GM12878 (cell line): Measurements from ENCODE around the gene PHLDA3. TPM values are rescaled to one million over a fixed set of nuclear protein-coding genes. Genes with fewer than 3 reads are reported as not detected.

Source experiments
- HDAC2 ChIP-seq: fragments of 200-600 bp; sonication (generic); IDR thresholded peaks from 2 replicates; pipeline ENCODE4 v1.6.1; 2017
- IKZF1 ChIP-seq: fragments of 450-650 bp; conservative IDR thresholded peaks from 2 replicates; pipeline ENCODE4 v1.6.1; 2017; ENCODE audit warnings: antibody characterized with exemption, mild to moderate bottlenecking
- LARP7 ChIP-seq: fragments of 450-650 bp; IDR thresholded peaks from 2 replicates; pipeline ENCODE4 v1.6.1; 2017; ENCODE audit warnings: mild to moderate bottlenecking
- MXI1 ChIP-seq: fragments of 150-350 bp; IDR thresholded peaks from 2 replicates; pipeline ENCODE4 v1.6.1; 2011; ENCODE audit warnings: low read depth, mild to moderate bottlenecking, inconsistent platforms, low read length, improper control_type of control experiment
- MYC ChIP-seq: IDR thresholded peaks from 2 replicates; pipeline ENCODE4 v1.6.1; 2011; ENCODE audit warnings: mild to moderate bottlenecking, low read length, moderate library complexity, inconsistent platforms; ENCODE audit not compliant: insufficient read depth, insufficient replicate concordance, insufficient read length, severe bottlenecking
- NBN ChIP-seq: fragments of 450-650 bp; IDR thresholded peaks from 2 replicates; pipeline ENCODE4 v1.6.1; 2016
- NFYB ChIP-seq: IDR thresholded peaks from 2 replicates; pipeline ENCODE4 v1.6.1; 2011; ENCODE audit warnings: low read depth, mild to moderate bottlenecking, low read length, improper control_type of control experiment, moderate library complexity; ENCODE audit not compliant: insufficient read depth
- NR2C1 ChIP-seq: fragments of 450-650 bp; IDR thresholded peaks from 2 replicates; pipeline ENCODE4 v1.6.1; 2017; ENCODE audit warnings: antibody characterized with exemption, mild to moderate bottlenecking, moderate library complexity
- POLR2A ChIP-seq: IDR thresholded peaks from 2 replicates; pipeline ENCODE4 v1.6.1; 2011; ENCODE audit warnings: low read depth, mild to moderate bottlenecking, low read length
- POLR2AphosphoS2 ChIP-seq: IDR thresholded peaks from 2 replicates; pipeline ENCODE4 v1.6.1; 2011; ENCODE audit warnings: low read depth, mild to moderate bottlenecking, low read length, improper control_type of control experiment, moderate library complexity
- RB1 ChIP-seq: fragments of 450-650 bp; formaldehyde crosslinking; IDR thresholded peaks from 2 replicates; pipeline ENCODE4 v1.6.1; 2017; ENCODE audit warnings: mild to moderate bottlenecking, borderline replicate concordance
- SMAD5 ChIP-seq: IDR thresholded peaks from 2 replicates; pipeline ENCODE4 v1.6.1; 2016; ENCODE audit warnings: antibody characterized with exemption, low read depth
- STAT3 ChIP-seq: IDR thresholded peaks from 2 replicates; pipeline ENCODE4 v1.6.1; 2011; ENCODE audit warnings: low read depth, low read length, improper control_type of control experiment
- TARDBP ChIP-seq: IDR thresholded peaks from 2 replicates; pipeline ENCODE4 v1.6.1; 2016; ENCODE audit warnings: borderline replicate concordance
- TCF7 ChIP-seq: IDR thresholded peaks from 2 replicates; pipeline ENCODE4 v1.6.1; 2014; ENCODE audit warnings: antibody characterized with exemption, borderline replicate concordance
- YBX1 ChIP-seq: fragments of 450-650 bp; IDR thresholded peaks from 2 replicates; pipeline ENCODE4 v1.6.1; 2016; ENCODE audit warnings: antibody characterized with exemption
- ZNF274 ChIP-seq: IDR thresholded peaks from one replicate; pipeline ENCODE4 v1.8.0; 2011; ENCODE audit not compliant: insufficient read length, insufficient read depth
- ZZZ3 ChIP-seq: IDR thresholded peaks from 2 replicates; pipeline ENCODE4 v1.6.1; 2011; ENCODE audit warnings: low read depth; ENCODE audit not compliant: control insufficient read depth, insufficient read length
- polyA plus RNA-seq, 11 experiments: library from polyadenylated mRNA; depleted of rRNA in 4 of 11; unstranded in 6 of 11; stranded (reverse) in 5 of 11; fragments of >200 nt; fragmentation: Nextera tagmentation in 4 of 11; fragmentation: Illumina TruSeq in 1 of 11; extraction: Ambion mirVana in 4 of 11; extraction: Trizol in 1 of 11; gene quantifications; 1 replicate in 1 of 11; 2 replicates in 10 of 11; pipeline versions ENCODE4 v1.2.1 to v1.2.3, GENCODE V29; 2011 to 2016; ENCODE audit warnings: inconsistent platforms in 2 of 11, missing spikeins in 2 of 11, low read depth in 1 of 11
- total RNA-seq, 4 experiments: library from RNA; depleted of rRNA in 3 of 4; stranded (reverse); fragments of >200 nt in 3 of 4; fragmentation: Illumina TruSeq in 1 of 4; extraction: Trizol in 1 of 4; gene quantifications; 2 replicates each; pipeline versions ENCODE4 v1.2.1 to v1.2.3, GENCODE V29; 2013 to 2021
- TF ChIP-seq, protein P1 (sequence below): IDR thresholded peaks from 2 replicates; pipeline ENCODE4 v1.6.1; 2012; ENCODE audit warnings: low read length, inconsistent platforms
- TF ChIP-seq, protein P2 (sequence below): IDR thresholded peaks from 2 replicates; pipeline ENCODE4 v1.6.1; 2012; ENCODE audit warnings: low read depth, low read length, improper control_type of control experiment
- TF ChIP-seq, protein P3 (sequence below): IDR thresholded peaks from 2 replicates; pipeline ENCODE4 v1.6.1; 2012; ENCODE audit warnings: low read depth, low read length, improper control_type of control experiment
- TF ChIP-seq, protein P4 (sequence below): fragments of 450-650 bp; IDR thresholded peaks from 2 replicates; pipeline ENCODE4 v1.6.1; 2017; ENCODE audit warnings: mild to moderate bottlenecking, low read depth, inconsistent platforms; ENCODE audit not compliant: poor library complexity, severe bottlenecking
- TF ChIP-seq, protein P5 (sequence below): fragments of 450-650 bp; IDR thresholded peaks from 2 replicates; pipeline ENCODE4 v1.6.1; 2017; ENCODE audit warnings: low read depth, mild to moderate bottlenecking, moderate library complexity
- TF ChIP-seq, protein P6 (sequence below): IDR thresholded peaks from 2 replicates; pipeline ENCODE4 v1.6.1; 2011; ENCODE audit warnings: low read depth, low read length, improper control_type of control experiment, borderline replicate concordance

The PHLDA3 gene
- total and polyA plus RNA-seq, 10 of the 15 experiments (the other 5 are each of a cell fraction or from before 2014, with no cell fraction given), result 0.60 to 57.4 (median 21.8) TPM

DNA sequence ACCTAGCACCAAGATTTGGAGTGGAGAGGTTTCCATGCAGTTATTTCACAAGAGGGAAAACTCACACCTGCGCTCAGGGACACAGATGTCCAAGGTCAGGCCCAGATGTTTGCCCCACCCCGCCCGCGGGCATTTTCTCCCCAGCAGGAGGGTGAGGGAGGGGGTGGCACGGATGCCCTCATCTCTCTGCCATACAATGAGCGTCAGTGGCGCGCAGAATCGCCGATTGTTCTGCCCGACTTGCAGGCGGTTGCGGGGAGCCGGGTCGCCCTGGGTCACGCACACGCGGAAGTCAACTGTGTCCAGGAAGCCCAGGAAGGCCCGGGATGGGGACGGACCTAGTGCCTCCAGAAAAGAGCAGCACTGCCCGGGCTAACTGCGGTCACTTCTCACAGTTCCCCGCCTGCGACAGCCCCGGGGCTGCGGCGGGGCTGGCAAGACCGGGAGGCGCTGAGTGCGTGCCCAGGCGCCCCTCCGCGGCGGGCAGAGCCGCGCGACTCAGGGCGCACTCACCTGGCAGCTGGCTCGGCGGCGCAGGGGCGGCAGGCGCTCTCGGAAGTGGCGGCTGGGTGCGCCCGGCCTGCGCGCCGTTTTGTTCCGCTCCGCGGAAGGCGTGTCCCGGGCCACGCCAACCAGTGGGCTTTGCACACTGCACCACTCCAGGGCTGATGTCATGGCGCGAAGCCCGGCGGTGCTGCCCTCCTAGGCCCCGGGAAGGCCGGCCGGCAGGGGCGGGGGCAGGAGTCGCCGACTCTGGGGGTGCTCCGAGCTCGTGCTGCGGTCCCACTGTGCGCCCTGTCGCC is 37.8 kb upstream of the PHLDA3 start, which contains the start of gene CSRP1 (continued):
- TF ChIP-seq, protein P1, sequence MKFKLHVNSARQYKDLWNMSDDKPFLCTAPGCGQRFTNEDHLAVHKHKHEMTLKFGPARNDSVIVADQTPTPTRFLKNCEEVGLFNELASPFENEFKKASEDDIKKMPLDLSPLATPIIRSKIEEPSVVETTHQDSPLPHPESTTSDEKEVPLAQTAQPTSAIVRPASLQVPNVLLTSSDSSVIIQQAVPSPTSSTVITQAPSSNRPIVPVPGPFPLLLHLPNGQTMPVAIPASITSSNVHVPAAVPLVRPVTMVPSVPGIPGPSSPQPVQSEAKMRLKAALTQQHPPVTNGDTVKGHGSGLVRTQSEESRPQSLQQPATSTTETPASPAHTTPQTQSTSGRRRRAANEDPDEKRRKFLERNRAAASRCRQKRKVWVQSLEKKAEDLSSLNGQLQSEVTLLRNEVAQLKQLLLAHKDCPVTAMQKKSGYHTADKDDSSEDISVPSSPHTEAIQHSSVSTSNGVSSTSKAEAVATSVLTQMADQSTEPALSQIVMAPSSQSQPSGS, result no peak
- TF ChIP-seq MXI1 (peak; percentile 79), TARDBP (no peak), STAT3 (no peak), YBX1 (no peak), POLR2AphosphoS2 (peak; percentile 75; the same call in 1 of the 2 replicates), HDAC2 (no peak), NBN (no peak), RB1 (peak; percentile 78; the same call in 1 of the 2 replicates), ZNF274 (no peak), LARP7 (peak; percentile 97), NR2C1 (0 out of 2 replicates have a peak, but pooled peaks have one; percentile 51), NFYB (peak; percentile 54; the same call in 1 of the 2 replicates), MYC (peak; percentile 44), IKZF1 (peak; percentile 83), SMAD5 (no peak), POLR2A (peak; percentile 96), TCF7 (no peak), ZZZ3 (no peak)
- TF ChIP-seq, protein P2, sequence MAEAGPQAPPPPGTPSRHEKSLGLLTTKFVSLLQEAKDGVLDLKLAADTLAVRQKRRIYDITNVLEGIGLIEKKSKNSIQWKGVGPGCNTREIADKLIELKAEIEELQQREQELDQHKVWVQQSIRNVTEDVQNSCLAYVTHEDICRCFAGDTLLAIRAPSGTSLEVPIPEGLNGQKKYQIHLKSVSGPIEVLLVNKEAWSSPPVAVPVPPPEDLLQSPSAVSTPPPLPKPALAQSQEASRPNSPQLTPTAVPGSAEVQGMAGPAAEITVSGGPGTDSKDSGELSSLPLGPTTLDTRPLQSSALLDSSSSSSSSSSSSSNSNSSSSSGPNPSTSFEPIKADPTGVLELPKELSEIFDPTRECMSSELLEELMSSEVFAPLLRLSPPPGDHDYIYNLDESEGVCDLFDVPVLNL, result 0 out of 2 replicates have a peak, but pooled peaks have one; percentile 47
- TF ChIP-seq, protein P3, sequence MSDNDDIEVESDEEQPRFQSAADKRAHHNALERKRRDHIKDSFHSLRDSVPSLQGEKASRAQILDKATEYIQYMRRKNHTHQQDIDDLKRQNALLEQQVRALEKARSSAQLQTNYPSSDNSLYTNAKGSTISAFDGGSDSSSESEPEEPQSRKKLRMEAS, result peak; percentile 41; the same call in 1 of the 2 replicates
- TF ChIP-seq, protein P4, sequence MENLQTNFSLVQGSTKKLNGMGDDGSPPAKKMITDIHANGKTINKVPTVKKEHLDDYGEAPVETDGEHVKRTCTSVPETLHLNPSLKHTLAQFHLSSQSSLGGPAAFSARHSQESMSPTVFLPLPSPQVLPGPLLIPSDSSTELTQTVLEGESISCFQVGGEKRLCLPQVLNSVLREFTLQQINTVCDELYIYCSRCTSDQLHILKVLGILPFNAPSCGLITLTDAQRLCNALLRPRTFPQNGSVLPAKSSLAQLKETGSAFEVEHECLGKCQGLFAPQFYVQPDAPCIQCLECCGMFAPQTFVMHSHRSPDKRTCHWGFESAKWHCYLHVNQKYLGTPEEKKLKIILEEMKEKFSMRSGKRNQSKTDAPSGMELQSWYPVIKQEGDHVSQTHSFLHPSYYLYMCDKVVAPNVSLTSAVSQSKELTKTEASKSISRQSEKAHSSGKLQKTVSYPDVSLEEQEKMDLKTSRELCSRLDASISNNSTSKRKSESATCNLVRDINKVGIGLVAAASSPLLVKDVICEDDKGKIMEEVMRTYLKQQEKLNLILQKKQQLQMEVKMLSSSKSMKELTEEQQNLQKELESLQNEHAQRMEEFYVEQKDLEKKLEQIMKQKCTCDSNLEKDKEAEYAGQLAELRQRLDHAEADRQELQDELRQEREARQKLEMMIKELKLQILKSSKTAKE, result no peak
- TF ChIP-seq, protein P5, sequence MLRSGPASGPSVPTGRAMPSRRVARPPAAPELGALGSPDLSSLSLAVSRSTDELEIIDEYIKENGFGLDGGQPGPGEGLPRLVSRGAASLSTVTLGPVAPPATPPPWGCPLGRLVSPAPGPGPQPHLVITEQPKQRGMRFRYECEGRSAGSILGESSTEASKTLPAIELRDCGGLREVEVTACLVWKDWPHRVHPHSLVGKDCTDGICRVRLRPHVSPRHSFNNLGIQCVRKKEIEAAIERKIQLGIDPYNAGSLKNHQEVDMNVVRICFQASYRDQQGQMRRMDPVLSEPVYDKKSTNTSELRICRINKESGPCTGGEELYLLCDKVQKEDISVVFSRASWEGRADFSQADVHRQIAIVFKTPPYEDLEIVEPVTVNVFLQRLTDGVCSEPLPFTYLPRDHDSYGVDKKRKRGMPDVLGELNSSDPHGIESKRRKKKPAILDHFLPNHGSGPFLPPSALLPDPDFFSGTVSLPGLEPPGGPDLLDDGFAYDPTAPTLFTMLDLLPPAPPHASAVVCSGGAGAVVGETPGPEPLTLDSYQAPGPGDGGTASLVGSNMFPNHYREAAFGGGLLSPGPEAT, result 0 out of 2 replicates have a peak, but pooled peaks have one; percentile 39
- TF ChIP-seq, protein P6, sequence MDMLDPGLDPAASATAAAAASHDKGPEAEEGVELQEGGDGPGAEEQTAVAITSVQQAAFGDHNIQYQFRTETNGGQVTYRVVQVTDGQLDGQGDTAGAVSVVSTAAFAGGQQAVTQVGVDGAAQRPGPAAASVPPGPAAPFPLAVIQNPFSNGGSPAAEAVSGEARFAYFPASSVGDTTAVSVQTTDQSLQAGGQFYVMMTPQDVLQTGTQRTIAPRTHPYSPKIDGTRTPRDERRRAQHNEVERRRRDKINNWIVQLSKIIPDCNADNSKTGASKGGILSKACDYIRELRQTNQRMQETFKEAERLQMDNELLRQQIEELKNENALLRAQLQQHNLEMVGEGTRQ, result no peak
